SK-N-SH treated with all-trans-retinoic acid at 6 μM for 48 hours (cell line): ENCODE results near the gene OR52I2.

Experiments used
- CSDC2 ChIP-seq: fragments of 250-450 bp; sonication (Bioruptor Pico); IDR thresholded peaks from 2 replicates; pipeline ENCODE4 v1.5.0; 2020; ENCODE audit warnings: mild to moderate bottlenecking, moderate library complexity
- ESRRG ChIP-seq: fragments of 250-450 bp; sonication (Bioruptor Pico); IDR thresholded peaks from 2 replicates; pipeline ENCODE4 v1.6.1; 2021; ENCODE audit warnings: mild to moderate bottlenecking
- POU6F1 ChIP-seq: fragments of 250-450 bp; sonication (Bioruptor Pico); IDR thresholded peaks from 2 replicates; pipeline ENCODE4 v1.8.0; 2021; ENCODE audit warnings: low read depth, mild to moderate bottlenecking, moderate library complexity, borderline replicate concordance
- RARB ChIP-seq: fragments of 250-450 bp; sonication (Bioruptor Pico); IDR thresholded peaks from 2 replicates; pipeline ENCODE4 v1.8.0; 2021; ENCODE audit warnings: mild to moderate bottlenecking, moderate library complexity
- SNAI2 ChIP-seq: fragments of 250-450 bp; sonication (Bioruptor Pico); IDR thresholded peaks from 2 replicates; pipeline ENCODE4 v1.5.0; 2020; ENCODE audit warnings: mild to moderate bottlenecking, moderate library complexity
- TCF4 ChIP-seq: fragments of 250-450 bp; sonication (Bioruptor Pico); IDR thresholded peaks from 2 replicates; pipeline ENCODE4 v1.8.0; 2021; ENCODE audit warnings: mild to moderate bottlenecking, moderate library complexity, borderline replicate concordance
- TOX ChIP-seq: fragments of 250-450 bp; sonication (Bioruptor Pico); IDR thresholded peaks from 2 replicates; pipeline ENCODE4 v1.8.0; 2021; ENCODE audit warnings: mild to moderate bottlenecking, moderate library complexity, borderline replicate concordance
- TSHZ2 ChIP-seq: fragments of 250-450 bp; sonication (Bioruptor Pico); IDR thresholded peaks from 2 replicates; pipeline ENCODE4 v1.5.0; 2020; ENCODE audit warnings: mild to moderate bottlenecking, moderate library complexity
- ZFP3 ChIP-seq: fragments of 250-450 bp; sonication (Bioruptor Pico); IDR thresholded peaks from 2 replicates; pipeline ENCODE4 v1.5.0; 2020; ENCODE audit warnings: mild to moderate bottlenecking, moderate library complexity
- ZFP30 ChIP-seq: fragments of 450-650 bp; formaldehyde crosslinking; IDR thresholded peaks from 2 replicates; pipeline ENCODE4 v1.5.0; 2022; ENCODE audit warnings: mild to moderate bottlenecking, moderate library complexity
- TF ChIP-seq, protein P1 (sequence below): fragments of 250-450 bp; sonication (Bioruptor Pico); IDR thresholded peaks from 2 replicates; pipeline ENCODE4 v1.8.0; 2020; ENCODE audit warnings: mild to moderate bottlenecking, moderate library complexity, borderline replicate concordance

GRCh38 chr11:4611986-4612385, 30.4 kb downstream of the OR52I2 start:
- TF ChIP-seq POU6F1 (no peak), TSHZ2 (CRISPR knock-in tag) (no peak), TCF4 (no peak), TOX (CRISPR knock-in tag) (no peak), CSDC2 (no peak), RARB (no peak), ESRRG (no peak), ZFP30 (no peak), ZFP3 (no peak), SNAI2 (CRISPR knock-in tag) (no peak)
- TF ChIP-seq, protein P1, sequence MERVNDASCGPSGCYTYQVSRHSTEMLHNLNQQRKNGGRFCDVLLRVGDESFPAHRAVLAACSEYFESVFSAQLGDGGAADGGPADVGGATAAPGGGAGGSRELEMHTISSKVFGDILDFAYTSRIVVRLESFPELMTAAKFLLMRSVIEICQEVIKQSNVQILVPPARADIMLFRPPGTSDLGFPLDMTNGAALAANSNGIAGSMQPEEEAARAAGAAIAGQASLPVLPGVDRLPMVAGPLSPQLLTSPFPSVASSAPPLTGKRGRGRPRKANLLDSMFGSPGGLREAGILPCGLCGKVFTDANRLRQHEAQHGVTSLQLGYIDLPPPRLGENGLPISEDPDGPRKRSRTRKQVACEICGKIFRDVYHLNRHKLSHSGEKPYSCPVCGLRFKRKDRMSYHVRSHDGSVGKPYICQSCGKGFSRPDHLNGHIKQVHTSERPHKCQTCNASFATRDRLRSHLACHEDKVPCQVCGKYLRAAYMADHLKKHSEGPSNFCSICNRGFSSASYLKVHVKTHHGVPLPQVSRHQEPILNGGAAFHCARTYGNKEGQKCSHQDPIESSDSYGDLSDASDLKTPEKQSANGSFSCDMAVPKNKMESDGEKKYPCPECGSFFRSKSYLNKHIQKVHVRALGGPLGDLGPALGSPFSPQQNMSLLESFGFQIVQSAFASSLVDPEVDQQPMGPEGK (CRISPR knock-in tag), result no peak
